Testis (tissue), 3 donors: Measurements from ENCODE around the gene IKBKE. TPM values are rescaled to one million over a fixed set of nuclear protein-coding genes. Genes with fewer than 3 reads are reported as not detected.
A peak's percentile ranks its signal among the peaks of the same experiment; 100 is the strongest.

Experiments
- DNase-seq: peaks from one replicate; pipeline ENCODE4 v3.0.0-alpha.2; 2019
- H3K27ac ChIP-seq, 2 donors: fragments of 200-600 bp; sonication (generic); one replicate each; pipeline ENCODE4 v1.5.1; 2019
- H3K27me3 ChIP-seq: fragments of 200-600 bp; sonication (generic); one replicate; pipeline ENCODE4 v1.5.1; 2019
- H3K36me3 ChIP-seq: fragments of 200-600 bp; sonication (generic); one replicate; pipeline ENCODE4 v1.5.1; 2017; ENCODE audit warnings: low read depth; ENCODE audit errors: missing control alignments
- H3K4me1 ChIP-seq: fragments of 200-600 bp; sonication (generic); one replicate; pipeline ENCODE4 v1.5.1; 2019
- H3K4me3 ChIP-seq, 2 donors: fragments of 200-600 bp; sonication (generic); one replicate each; pipeline ENCODE4 v1.5.1; 2017 to 2019
- H3K9me3 ChIP-seq: fragments of 200-600 bp; sonication (generic); one replicate; pipeline ENCODE4 v1.5.1; 2017
- POLR2A ChIP-seq: fragments of 450-650 bp; IDR thresholded peaks from one replicate; pipeline ENCODE4 v1.6.1; 2017; ENCODE audit warnings: antibody characterized with exemption, mild to moderate bottlenecking, moderate library complexity
- WGBS, 2 donors: methylation state at CpG; one replicate each; pipeline ENCODE4 v1.1.5; 2018; 5-methylcytosine and 5-hydroxymethylcytosine counted together
- intact Hi-C: fragments of 100-400 bp; cut with DNase I; formaldehyde crosslinking; loops from one replicate; pipeline ENCODE4 v1.15.1; 2023; ENCODE audit warnings: low total_unique reads
- polyA plus RNA-seq: library from polyadenylated mRNA; stranded (reverse); fragments of 350-450 nt; fragmentation: Illumina TruSeq; extraction: RNeasy Lipid Tissue Mini Kit (QIAGEN cat#74804); gene quantifications from one replicate; pipeline ENCODE4 v1.2.3, GENCODE V29; 2014; ENCODE audit warnings: low read depth, low replicate concordance; ENCODE audit not compliant: insufficient read depth
- total RNA-seq, 2 donors: library from RNA; depleted of rRNA; stranded (reverse); fragments of >200 nt; gene quantifications; one replicate each; pipeline ENCODE4 v1.2.3, GENCODE V29; 2016
- TF ChIP-seq, protein P1 (sequence below), 3 experiments: fragments of 450-650 bp in 2 of 3; fragments of 200-600 bp in 1 of 3; sonication (generic) in 1 of 3; IDR thresholded peaks; one replicate each; pipeline ENCODE4 v1.5.1; 2016 to 2019; ENCODE audit warnings: antibody characterized with exemption in 3 of 3, mild to moderate bottlenecking in 2 of 3, moderate library complexity in 1 of 3

The IKBKE gene
- total and polyA plus RNA-seq, 3 donors from 2014 or later, result 0.99 to 1.6 (median 1.0) TPM

DNA sequence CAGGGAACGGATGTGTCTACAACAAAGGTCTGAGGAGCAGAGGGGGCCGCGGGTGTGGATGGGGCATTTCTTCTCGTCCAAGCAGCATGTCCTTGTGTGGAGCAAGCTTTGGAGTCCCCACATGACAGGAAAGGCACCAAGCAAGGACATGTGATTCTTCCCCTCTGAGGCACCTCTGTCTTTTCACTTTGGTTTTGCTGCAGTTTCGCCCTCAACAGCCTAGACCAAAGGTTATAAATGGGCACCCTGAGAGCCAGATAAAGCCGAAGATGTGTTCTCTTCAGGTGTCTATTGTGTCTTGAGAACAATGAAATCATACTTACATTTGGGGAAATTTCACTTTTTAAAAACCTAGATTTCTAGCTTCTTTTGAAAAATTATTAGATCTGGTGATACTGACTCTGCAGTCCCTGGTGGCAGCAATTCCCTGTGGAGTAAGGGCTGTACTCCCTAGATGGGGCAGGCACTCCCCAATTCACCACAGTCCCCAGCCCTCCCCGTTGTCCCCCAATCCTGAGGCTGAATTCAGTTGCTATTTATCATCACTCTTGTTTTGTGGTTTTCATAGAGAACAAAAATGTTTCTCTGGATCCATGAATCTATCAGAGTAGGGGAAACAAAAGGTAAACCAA is 28.8 kb upstream of the IKBKE start:
- DNase-seq, result no peak
- no peaks in the 10 kb centered on the region for H3K36me3 ChIP-seq
- H3K27ac ChIP-seq, result no peak overlapping the region
- H3K4me3 ChIP-seq, result no peak overlapping the region
- intact Hi-C loops, result no loop called here
- H3K27me3 ChIP-seq, result no peaks in the 10 kb centered on the region
- peaks cover 5% of the 10 kb centered on the region for H3K4me1 ChIP-seq
- 96 to 97% methylated on average over 7 of the region's 7 CpGs for WGBS, 2 donors
- TF ChIP-seq, protein P1, sequence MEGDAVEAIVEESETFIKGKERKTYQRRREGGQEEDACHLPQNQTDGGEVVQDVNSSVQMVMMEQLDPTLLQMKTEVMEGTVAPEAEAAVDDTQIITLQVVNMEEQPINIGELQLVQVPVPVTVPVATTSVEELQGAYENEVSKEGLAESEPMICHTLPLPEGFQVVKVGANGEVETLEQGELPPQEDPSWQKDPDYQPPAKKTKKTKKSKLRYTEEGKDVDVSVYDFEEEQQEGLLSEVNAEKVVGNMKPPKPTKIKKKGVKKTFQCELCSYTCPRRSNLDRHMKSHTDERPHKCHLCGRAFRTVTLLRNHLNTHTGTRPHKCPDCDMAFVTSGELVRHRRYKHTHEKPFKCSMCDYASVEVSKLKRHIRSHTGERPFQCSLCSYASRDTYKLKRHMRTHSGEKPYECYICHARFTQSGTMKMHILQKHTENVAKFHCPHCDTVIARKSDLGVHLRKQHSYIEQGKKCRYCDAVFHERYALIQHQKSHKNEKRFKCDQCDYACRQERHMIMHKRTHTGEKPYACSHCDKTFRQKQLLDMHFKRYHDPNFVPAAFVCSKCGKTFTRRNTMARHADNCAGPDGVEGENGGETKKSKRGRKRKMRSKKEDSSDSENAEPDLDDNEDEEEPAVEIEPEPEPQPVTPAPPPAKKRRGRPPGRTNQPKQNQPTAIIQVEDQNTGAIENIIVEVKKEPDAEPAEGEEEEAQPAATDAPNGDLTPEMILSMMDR (IDR thresholded peaks at IDR 0.05), result no peak
- no peak for TF ChIP-seq POLR2A
- no peaks in the 10 kb centered on the region for H3K9me3 ChIP-seq

DNA sequence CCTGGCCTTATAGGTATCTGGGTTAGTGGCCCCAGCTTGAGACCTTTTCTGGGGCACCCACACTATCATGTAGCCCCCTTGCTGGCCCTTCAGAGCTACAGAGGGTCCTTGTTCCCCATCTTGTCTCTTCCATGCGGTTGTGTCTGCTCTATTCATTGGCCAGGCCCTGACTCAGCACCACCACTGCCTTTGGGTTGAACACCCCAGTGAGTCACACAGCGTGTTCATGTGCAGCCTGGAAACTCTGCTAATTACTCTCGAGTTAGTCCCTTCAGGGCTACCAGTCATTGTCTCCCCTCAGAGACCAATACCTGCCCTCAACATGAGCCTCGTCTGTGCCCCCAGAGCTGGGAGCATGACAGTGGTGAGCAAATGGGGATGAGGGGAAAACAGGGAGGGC is 28.2 kb upstream of the IKBKE start:
- Histone ChIP-seq H3K4me3 (no peak overlapping the region), H3K27ac (no peak overlapping the region), H3K9me3 (no peaks in the 10 kb centered on the region), H3K4me1 (peaks cover 5% of the 10 kb centered on the region), H3K36me3 (no peaks in the 10 kb centered on the region), H3K27me3 (no peaks in the 10 kb centered on the region)
- intact Hi-C loops, result no loop called here
- DNase-seq, result no peak
- TF ChIP-seq, protein P1 (IDR thresholded peaks at IDR 0.05), result no peak
- no peak for TF ChIP-seq POLR2A
- WGBS, 2 donors, result 91 to 95% methylated on average over 4 of the region's 4 CpGs

- WGBS, 2 donors, result 53 to 64% methylated on average over 4 of the region's 4 CpGs
- no peak overlapping the region for H3K27ac ChIP-seq
- intact Hi-C loops, result no loop called here
- H3K4me1 ChIP-seq, result peaks cover 5% of the 10 kb centered on the region
- H3K9me3 ChIP-seq, result no peaks in the 10 kb centered on the region
- no peaks in the 10 kb centered on the region for H3K36me3 ChIP-seq
- H3K27me3 ChIP-seq, result no peaks in the 10 kb centered on the region
- no peak overlapping the region for H3K4me3 ChIP-seq
- DNase-seq, result peak; percentile 52
- TF ChIP-seq POLR2A, result no peak
- TF ChIP-seq, protein P1 (IDR thresholded peaks at IDR 0.05), result no peak
These were observed 25.2 kb upstream of the IKBKE start for GRCh38 chr1:206445116-206445515.

DNA sequence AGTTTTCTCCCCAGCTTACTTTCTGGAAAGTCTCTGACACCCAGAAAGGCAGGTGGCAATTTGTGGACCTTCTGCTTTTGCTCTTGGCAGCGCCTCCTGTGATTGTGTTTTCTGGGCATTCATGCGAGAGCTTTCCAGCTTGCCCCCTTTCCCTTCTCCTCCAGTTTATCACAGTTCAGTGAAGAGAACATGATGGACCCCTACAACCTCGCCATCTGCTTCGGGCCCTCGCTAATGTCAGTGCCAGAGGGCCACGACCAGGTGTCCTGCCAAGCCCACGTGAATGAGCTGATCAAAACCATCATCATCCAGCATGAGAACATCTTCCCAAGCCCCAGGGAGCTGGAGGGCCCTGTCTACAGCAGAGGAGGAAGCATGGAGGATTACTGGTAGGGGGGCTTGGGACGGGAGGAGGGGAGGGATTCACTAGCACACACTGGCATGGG is 24.3 kb upstream of the IKBKE start:
- intact Hi-C loops, result no loop called here
- Histone ChIP-seq H3K9me3 (no peaks in the 10 kb centered on the region), H3K27me3 (no peaks in the 10 kb centered on the region), H3K36me3 (no peaks in the 10 kb centered on the region), H3K27ac (no peak overlapping the region), H3K4me1 (peaks cover 5% of the 10 kb centered on the region), H3K4me3 (no peak overlapping the region)
- WGBS, 2 donors, result 95% methylated on average over 8 of the region's 8 CpGs
- no peak for TF ChIP-seq POLR2A
- TF ChIP-seq, protein P1 (IDR thresholded peaks at IDR 0.05), result no peak
- DNase-seq, result no peak
